Heart right ventricle (tissue), 16 donors: ENCODE results near the gene BBLN. TPM values are rescaled to one million over a fixed set of nuclear protein-coding genes. Genes with fewer than 3 reads are reported as not detected.

ENCODE experiments used
- ATAC-seq, 8 donors: fragments of 200-7000 bp; cut with Tn5 transposase; one replicate each; pipeline ENCODE4 v1.9.1; 2020; ENCODE audit warnings: mild to moderate bottlenecking in 8 of 8, moderate library complexity in 8 of 8, moderate number of reproducible peaks in 1 of 8
- DNase-seq, 2 donors: peaks; one replicate each; pipeline ENCODE4 v3.0.0-alpha.2; 2020
- H3K27ac ChIP-seq, 10 donors: fragments of 200-600 bp; sonication (generic) in 2 of 10; one replicate each; pipeline versions ENCODE4 v1.5.0 to v1.8.0; 2020 to 2022; ENCODE audit warnings: mild to moderate bottlenecking in 3 of 10
- H3K27me3 ChIP-seq, 7 donors: fragments of 200-600 bp; one replicate each; pipeline ENCODE4 v1.8.0; 2021 to 2022; ENCODE audit warnings: mild to moderate bottlenecking in 2 of 7
- H3K36me3 ChIP-seq, 9 donors: fragments of 200-600 bp; sonication (generic) in 1 of 9; one replicate each; pipeline versions ENCODE4 v1.5.0 to v1.8.0; 2020 to 2022; ENCODE audit warnings: mild to moderate bottlenecking in 2 of 9
- H3K4me1 ChIP-seq, 9 donors: fragments of 200-600 bp; sonication (generic) in 1 of 9; one replicate each; pipeline versions ENCODE4 v1.5.0 to v1.8.0; 2020 to 2022; ENCODE audit warnings: mild to moderate bottlenecking in 4 of 9
- H3K4me3 ChIP-seq, 10 donors: fragments of 200-600 bp; sonication (generic) in 2 of 10; one replicate each; pipeline versions ENCODE4 v1.5.0 to v1.8.0; 2020 to 2022; ENCODE audit warnings: mild to moderate bottlenecking in 7 of 10, moderate library complexity in 2 of 10
- H3K9me3 ChIP-seq, 11 donors: fragments of 200-600 bp in 10 of 11; sonication (generic) in 2 of 11; one replicate each; pipeline versions ENCODE4 v1.5.0 to v1.8.0; 2013 to 2022; ENCODE audit warnings: mild to moderate bottlenecking in 2 of 11, control low read depth in 1 of 11, moderate library complexity in 1 of 11
- WGBS, 2 donors: extraction: QIAGEN DNeasy Blood & Tissue Kit; methylation state at CpG; one replicate each; pipeline ENCODE4 v1.1.7; 2013; ENCODE audit warnings: inconsistent platforms in 1 of 2; 5-methylcytosine and 5-hydroxymethylcytosine counted together
- intact Hi-C, 10 donors: fragments of 100-400 bp; cut with DNase I; formaldehyde crosslinking; loops; one replicate each; pipeline versions ENCODE4 v1.11.1 to v1.14.2; 2022
- polyA plus RNA-seq, 2 donors: library from polyadenylated mRNA; stranded (reverse); fragments of 200-250 nt; gene quantifications; one replicate each; pipeline ENCODE4 v1.2.3, GENCODE V29; 2013
- total RNA-seq, 10 donors: library from RNA; stranded (reverse); fragmentation: NEBNext Ultra II Directional in 3 of 10; extraction: Animal tissue kit (Norgen Biotek cat#: 25700) in 3 of 10; gene quantifications; one replicate each; pipeline versions ENCODE4 v1.2.1 to v1.2.4, GENCODE V29; 2021 to 2023
- TF ChIP-seq, protein P1 (sequence below), 9 donors: fragments of 200-600 bp; sonication (generic) in 2 of 9; IDR thresholded peaks; one replicate each; pipeline versions ENCODE4 v1.5.0 to v1.8.0; 2021 to 2022; ENCODE audit warnings: antibody characterized with exemption in 9 of 9, mild to moderate bottlenecking in 5 of 9, moderate library complexity in 1 of 9
- donor health status: Arrhythmogenic right ventricular cardiomyopathy.
- donor health status: ischemic (EF 13 %, LVEDD 7.1; RV severe dilation, severe dysfunction).
- donor health status: healthy with polysubstance abuse.
- donor health status: DM: no; HTN: yes; CAD: no.
- donor health status: DM: no; HTN: no; CAD: no.
- donor health status: ischemic (EF 25% LVEDD 6.9; RV normal size, moderate dysfunction).
- donor health status: ischemic (EF 25% LVEDD 5.7; RV mildly dilated, moderate dysfunction).
- donor health status: healthy.
- donor health status: DM: yes; HTN: yes; CAD: no.
- donor health status: Ischemic cardiomyopathy.
- donor health status: ischemic (EF 35%, LVEDD 5.7; RV mildly dilated, moderate dysfunction).
- donor health status: nonischemic (EF 11% LVEDD 7.7; RV severe dilation, severe dysfunction).
- donor health status: DM: yes; HTN: yes; CAD: no.
- donor health status: PGD.
- donor health status: ischemic (EF 29% LVEDD 5.4; RV normal size, mild dysfunction).
- donor health status: nonischemic (EF 23%, LVEDD 6.1; RV moderate dilation, normal function).

BBLN gene
- total and polyA plus RNA-seq, 12 donors = 29.5 to 159 (median 38.6) TPM

DNA sequence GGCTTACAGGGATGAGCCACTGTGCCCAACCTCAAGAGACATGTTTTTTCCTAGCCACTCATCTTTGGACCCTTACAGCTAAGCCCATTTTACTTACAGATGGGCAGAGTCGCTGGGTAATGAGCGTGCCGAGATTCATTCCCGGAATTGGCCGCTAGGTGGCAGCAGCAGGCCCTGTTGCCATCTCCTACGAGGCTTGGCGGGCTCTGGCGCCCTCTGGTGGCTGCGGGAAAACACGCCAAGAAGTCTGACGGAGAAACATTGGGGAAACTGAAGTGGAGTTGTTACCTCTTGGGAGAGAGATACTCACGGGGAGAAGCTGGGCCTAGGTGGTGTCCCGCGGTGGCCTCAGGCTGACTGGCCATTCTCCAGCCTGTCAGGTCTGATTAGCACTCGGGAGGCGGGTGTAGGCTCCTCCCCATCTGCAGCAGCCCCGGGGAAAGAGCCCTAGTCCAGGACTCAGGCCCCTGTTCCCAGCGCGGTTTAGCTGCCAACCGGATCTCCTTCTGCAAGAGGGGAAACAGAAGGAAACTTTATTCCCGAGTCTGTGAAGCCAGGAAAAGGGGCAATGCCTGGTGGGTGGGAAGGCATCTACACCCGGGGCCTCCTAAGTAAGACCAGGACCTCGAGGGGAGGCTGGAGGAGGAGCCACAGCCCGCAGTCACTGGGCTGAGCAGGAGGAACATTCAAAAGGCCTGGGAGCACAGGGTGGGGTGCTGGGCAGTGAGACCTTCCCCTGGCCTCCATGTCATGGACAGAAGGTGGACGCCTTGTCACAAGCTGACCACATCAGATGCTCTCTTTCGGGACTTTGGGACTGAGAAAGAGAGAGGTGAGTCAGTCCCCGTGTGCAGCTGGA, 42.2 kb upstream of the BBLN start:
- Histone ChIP-seq H3K4me1 (peaks cover 0 to 12% (median 8%) of the 10 kb centered on the region in 9 donors), H3K27ac (peak overlapping the region in 1 of 10 donors; percentile 6), H3K9me3 (peaks cover 0 to 4% (median 0%) of the 10 kb centered on the region in 11 donors), H3K36me3 (peaks cover 0 to 58% (median 14%) of the 10 kb centered on the region in 9 donors), H3K4me3 (peak overlapping the region in 1 of 10 donors; percentile 28), H3K27me3 (no peaks in the 10 kb centered on the region)
- 10 to 11% methylated on average over 27 of the region's 27 CpGs for WGBS, 2 donors
- intact Hi-C loops = loop anchor here in 8 of 10 donors (1.0 to 10.0 kb wide), 7 partner anchors 53 to 176 kb away; partner anchors contain the start of genes NAIF1 (in 1 of the 8) and SLC25A25 (in 1 of the 8)
- TF ChIP-seq, protein P1, sequence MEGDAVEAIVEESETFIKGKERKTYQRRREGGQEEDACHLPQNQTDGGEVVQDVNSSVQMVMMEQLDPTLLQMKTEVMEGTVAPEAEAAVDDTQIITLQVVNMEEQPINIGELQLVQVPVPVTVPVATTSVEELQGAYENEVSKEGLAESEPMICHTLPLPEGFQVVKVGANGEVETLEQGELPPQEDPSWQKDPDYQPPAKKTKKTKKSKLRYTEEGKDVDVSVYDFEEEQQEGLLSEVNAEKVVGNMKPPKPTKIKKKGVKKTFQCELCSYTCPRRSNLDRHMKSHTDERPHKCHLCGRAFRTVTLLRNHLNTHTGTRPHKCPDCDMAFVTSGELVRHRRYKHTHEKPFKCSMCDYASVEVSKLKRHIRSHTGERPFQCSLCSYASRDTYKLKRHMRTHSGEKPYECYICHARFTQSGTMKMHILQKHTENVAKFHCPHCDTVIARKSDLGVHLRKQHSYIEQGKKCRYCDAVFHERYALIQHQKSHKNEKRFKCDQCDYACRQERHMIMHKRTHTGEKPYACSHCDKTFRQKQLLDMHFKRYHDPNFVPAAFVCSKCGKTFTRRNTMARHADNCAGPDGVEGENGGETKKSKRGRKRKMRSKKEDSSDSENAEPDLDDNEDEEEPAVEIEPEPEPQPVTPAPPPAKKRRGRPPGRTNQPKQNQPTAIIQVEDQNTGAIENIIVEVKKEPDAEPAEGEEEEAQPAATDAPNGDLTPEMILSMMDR (IDR thresholded peaks at IDR 0.05) = peak; percentile 100
- DNase-seq = peak; percentile 93 to 98
- ATAC-seq = peak; percentile 42 to 85 (median 72)

DNA sequence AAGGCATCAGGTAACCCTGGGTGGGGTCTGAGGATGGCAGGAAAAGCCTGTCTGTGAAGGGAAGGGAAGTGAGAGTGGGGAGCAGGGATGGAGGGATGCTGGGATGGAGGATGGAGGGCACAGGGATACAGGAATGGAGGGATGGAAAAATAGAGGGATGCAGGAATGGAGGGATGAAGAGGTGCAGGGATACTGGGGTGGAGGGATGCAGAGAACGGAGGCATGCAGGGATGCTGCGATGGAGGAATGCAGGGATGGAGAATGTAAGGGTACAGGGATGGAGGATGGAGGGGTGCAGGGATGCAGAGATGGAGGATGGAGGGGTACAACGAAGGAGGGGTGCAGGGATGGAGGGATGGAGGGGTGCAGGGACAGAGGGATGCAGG, 41.6 kb upstream of the BBLN start:
- WGBS, 2 donors = 47 to 53% methylated on average over 3 of the region's 3 CpGs
- Histone ChIP-seq H3K27me3 (no peaks in the 10 kb centered on the region), H3K36me3 (peaks cover 0 to 58% (median 18%) of the 10 kb centered on the region in 9 donors), H3K4me1 (peaks cover 0 to 12% (median 8%) of the 10 kb centered on the region in 9 donors), H3K27ac (no peak overlapping the region), H3K4me3 (no peak overlapping the region), H3K9me3 (peaks cover 0 to 4% (median 0%) of the 10 kb centered on the region in 11 donors)
- ATAC-seq (no peak), DNase-seq (no peak)
- TF ChIP-seq, protein P1 (IDR thresholded peaks at IDR 0.05) = no peak
- intact Hi-C loops = loop anchor here in 7 of 10 donors (5.0 to 10.0 kb wide), 4 partner anchors 54 to 176 kb away; partner anchors contain the start of genes NAIF1 (in 1 of the 7) and SLC25A25 (in 1 of the 7)

DNA sequence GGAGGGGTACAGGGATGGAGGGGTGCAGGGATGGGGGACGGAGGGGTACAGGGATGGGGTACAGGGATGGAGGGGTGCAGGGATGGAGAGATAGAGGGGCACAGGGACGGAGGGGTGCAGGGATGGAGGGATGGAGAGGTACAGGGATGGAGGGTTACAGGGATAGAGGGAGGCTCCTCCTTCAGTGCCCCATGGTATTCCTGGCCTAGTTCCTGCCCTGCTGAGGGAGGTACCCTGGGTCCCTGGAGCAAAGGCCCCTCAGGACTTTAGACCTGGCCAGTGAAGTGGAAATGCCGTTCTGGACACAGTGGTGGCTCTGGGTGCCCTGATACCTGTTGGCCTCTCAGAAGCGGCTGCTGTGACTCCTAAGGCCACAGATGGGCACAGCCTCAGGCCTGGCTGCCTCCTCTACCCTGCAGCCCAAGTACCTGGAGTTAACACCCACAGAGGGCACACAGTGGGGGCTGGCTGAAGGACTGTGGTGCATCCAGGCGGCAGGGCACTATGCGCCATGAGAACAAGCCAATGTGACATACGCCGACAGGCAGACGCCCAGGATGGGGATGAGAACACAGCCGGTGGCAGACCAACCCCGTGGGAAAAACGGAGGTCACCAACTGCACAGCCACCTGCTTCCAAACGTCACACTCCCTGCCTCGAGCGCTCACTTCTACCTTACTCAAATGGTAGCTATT, 40.9 kb upstream of the BBLN start:
- 74 to 78% methylated on average over 15 of the region's 15 CpGs for WGBS, 2 donors
- Histone ChIP-seq H3K27ac (no peak overlapping the region), H3K36me3 (peaks cover 0 to 58% (median 21%) of the 10 kb centered on the region in 9 donors), H3K4me3 (no peak overlapping the region), H3K27me3 (no peaks in the 10 kb centered on the region), H3K9me3 (no peaks in the 10 kb centered on the region), H3K4me1 (peaks cover 0 to 12% (median 8%) of the 10 kb centered on the region in 9 donors)
- TF ChIP-seq, protein P1 (IDR thresholded peaks at IDR 0.05) = no peak
- ATAC-seq (no peak), DNase-seq (no peak)
- intact Hi-C loops = loop anchor here in 7 of 10 donors (5.0 to 10.0 kb wide), 4 partner anchors 54 to 177 kb away; partner anchors contain the start of genes NAIF1 (in 1 of the 7) and SLC25A25 (in 1 of the 7)
